ENCODE results near the gene RAMP1. TPM values are rescaled to one million over a fixed set of nuclear protein-coding genes. Genes with fewer than 3 reads are reported as not detected.

The RAMP1 gene
- total RNA-seq, 6 donors from 2014 or later: 3.4 to 14.4 (median 9.9) TPM

DNA sequence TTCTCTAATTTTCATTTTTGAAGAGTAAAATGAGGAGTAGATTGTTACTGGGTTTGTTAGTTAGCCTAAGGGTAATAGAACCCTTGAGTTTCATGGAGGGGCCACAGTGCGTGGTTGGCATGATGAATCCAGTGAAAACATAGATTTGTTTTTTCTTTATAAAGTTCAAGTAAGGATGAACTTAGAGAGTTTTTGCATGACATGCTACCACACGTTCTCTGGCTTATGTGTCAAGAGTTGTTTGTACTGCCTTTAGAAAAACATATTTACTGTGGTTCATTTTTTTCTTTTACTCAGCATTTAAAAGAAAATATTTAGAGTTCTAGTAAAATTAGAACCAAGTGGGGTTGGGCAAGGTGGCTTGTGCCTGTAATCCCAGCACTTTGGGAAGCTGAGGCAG is 39.0 kb upstream of the RAMP1 start:
- DNase-seq (no peak), ATAC-seq (ENCODE audit: low FRiP score in 2 of 2) (no peak)
- H3K36me3 ChIP-seq: no peaks in the 10 kb centered on the region
- 90 to 95% methylated on average over 2 of the region's 2 CpGs for WGBS, 2 donors
- H3K27ac ChIP-seq: no peak overlapping the region
- no peaks in the 10 kb centered on the region for H3K27me3 ChIP-seq
- TF ChIP-seq, protein P1, sequence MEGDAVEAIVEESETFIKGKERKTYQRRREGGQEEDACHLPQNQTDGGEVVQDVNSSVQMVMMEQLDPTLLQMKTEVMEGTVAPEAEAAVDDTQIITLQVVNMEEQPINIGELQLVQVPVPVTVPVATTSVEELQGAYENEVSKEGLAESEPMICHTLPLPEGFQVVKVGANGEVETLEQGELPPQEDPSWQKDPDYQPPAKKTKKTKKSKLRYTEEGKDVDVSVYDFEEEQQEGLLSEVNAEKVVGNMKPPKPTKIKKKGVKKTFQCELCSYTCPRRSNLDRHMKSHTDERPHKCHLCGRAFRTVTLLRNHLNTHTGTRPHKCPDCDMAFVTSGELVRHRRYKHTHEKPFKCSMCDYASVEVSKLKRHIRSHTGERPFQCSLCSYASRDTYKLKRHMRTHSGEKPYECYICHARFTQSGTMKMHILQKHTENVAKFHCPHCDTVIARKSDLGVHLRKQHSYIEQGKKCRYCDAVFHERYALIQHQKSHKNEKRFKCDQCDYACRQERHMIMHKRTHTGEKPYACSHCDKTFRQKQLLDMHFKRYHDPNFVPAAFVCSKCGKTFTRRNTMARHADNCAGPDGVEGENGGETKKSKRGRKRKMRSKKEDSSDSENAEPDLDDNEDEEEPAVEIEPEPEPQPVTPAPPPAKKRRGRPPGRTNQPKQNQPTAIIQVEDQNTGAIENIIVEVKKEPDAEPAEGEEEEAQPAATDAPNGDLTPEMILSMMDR (IDR thresholded peaks at IDR 0.05): no peak
- TF ChIP-seq POLR2AphosphoS5 (IDR thresholded peaks at IDR 0.05): no peak
- TF ChIP-seq EP300 (IDR thresholded peaks at IDR 0.05): no peak
- no peak for TF ChIP-seq POLR2A (IDR thresholded peaks at IDR 0.05)
- H3K4me1 ChIP-seq: no peaks in the 10 kb centered on the region
- H3K4me3 ChIP-seq: no peak overlapping the region
- no peaks in the 10 kb centered on the region for H3K9me3 ChIP-seq

DNA sequence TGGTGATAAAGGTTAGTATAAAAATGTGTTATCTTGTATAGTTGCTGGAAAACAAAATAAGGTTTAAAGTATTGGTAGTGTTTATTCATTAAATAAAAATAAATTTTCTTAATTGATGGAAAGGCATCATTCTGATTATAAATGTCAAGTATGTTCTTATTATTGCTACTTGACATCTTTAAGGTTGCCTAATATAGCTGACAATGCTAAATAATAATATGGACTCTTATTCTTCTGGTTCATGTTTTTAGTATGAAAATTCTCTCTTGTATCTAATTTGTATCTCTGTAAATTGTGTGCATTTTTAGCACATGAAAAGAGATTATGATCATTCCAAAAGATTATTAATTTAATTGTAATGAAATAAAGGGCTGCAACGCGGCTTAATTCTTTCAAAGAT is 35.9 kb upstream of the RAMP1 start:
- no peak overlapping the region for H3K4me3 ChIP-seq
- TF ChIP-seq EP300 (IDR thresholded peaks at IDR 0.05) (no peak), POLR2A (IDR thresholded peaks at IDR 0.05) (no peak), POLR2AphosphoS5 (IDR thresholded peaks at IDR 0.05) (no peak)
- TF ChIP-seq, protein P1 (IDR thresholded peaks at IDR 0.05): no peak
- H3K36me3 ChIP-seq: no peaks in the 10 kb centered on the region
- no peak overlapping the region for H3K27ac ChIP-seq
- H3K9me3 ChIP-seq: no peaks in the 10 kb centered on the region
- ATAC-seq (ENCODE audit: low FRiP score in 2 of 2) (no peak), DNase-seq (no peak)
- no peaks in the 10 kb centered on the region for H3K27me3 ChIP-seq
- no peaks in the 10 kb centered on the region for H3K4me1 ChIP-seq
- WGBS, 2 donors: 98 to 99% methylated on average over 2 of the region's 2 CpGs

DNA sequence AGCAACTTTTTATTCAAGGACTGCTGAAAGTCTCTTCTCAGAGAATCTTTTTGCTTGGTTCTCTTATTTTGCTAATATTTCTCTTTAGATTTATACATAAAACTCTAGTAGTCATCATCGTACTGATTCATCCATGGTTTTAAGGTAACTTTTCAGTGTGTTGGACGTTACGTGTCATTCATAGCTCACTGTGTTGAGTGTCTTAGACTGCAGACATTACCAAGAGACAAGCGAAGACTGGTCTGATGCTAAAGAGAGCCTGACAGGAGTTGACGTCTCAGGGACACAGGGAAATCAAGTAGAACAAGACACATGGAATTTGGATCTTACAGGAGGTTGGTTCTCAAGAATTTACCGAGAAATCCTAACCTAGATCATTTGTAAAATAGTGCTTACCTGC is 35.3 kb upstream of the RAMP1 start:
- Histone ChIP-seq H3K27ac (no peak overlapping the region), H3K9me3 (no peaks in the 10 kb centered on the region), H3K27me3 (no peaks in the 10 kb centered on the region), H3K36me3 (no peaks in the 10 kb centered on the region), H3K4me1 (no peaks in the 10 kb centered on the region), H3K4me3 (no peak overlapping the region)
- TF ChIP-seq EP300 (IDR thresholded peaks at IDR 0.05): no peak
- DNase-seq (no peak), ATAC-seq (ENCODE audit: low FRiP score in 2 of 2) (no peak)
- 87 to 92% methylated on average over 6 of the region's 6 CpGs for WGBS, 2 donors

DNA sequence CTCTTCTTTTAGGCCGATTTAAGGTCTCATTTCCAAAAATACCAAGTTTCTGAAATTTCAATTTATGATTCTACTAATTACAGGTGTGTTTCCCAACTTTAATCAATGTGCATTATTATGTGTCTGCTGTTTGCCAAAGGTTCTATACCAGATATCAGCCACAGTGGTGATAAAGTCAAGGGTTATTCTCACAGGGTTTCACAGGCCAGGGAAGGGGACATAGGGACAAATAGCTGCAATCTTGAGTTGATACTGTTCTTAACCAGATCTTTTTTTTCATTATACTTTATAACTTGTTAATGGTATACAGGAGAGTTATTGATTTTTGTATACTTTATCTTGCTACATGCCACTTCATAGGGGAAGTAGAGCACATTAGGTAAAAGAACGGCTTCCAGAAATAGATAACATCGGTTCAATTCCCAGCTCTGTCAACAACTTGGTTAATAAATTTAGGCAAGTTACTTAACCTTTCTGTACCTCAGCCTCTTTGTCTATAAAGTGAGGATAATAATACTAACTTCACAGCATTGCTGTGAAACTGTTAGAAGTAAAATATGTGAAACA is 31.9 kb upstream of the RAMP1 start:
- TF ChIP-seq EP300 (IDR thresholded peaks at IDR 0.05): no peak
- TF ChIP-seq, protein P1 (IDR thresholded peaks at IDR 0.05): no peak
- no peak for TF ChIP-seq POLR2AphosphoS5 (IDR thresholded peaks at IDR 0.05)
- TF ChIP-seq POLR2A (IDR thresholded peaks at IDR 0.05): no peak
- WGBS, 2 donors: 77 to 83% methylated on average over 3 of the region's 3 CpGs
- Histone ChIP-seq H3K9me3 (no peaks in the 10 kb centered on the region), H3K27ac (no peak overlapping the region), H3K27me3 (no peaks in the 10 kb centered on the region), H3K4me1 (no peaks in the 10 kb centered on the region), H3K36me3 (no peaks in the 10 kb centered on the region), H3K4me3 (no peak overlapping the region)
- DNase-seq (no peak), ATAC-seq (ENCODE audit: low FRiP score in 2 of 2) (no peak)

DNA sequence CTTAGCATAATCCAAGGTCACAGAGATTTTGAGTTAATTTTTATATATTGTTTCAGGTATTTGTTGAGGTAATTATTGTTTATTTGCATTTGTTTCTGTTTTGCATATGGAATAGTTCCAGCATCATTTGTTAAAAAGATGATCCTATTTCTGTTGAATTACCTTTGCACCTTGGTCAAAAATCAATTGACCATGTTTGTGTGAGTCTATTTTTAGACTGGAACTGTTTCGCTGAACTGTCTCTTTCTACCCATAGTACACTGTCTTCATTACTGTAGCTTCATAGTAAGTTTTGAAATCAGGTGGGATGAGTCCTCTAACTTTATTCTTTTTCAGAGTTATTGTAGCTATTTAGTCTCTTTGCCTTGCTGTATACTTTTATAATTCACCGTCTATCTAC is 28.9 kb upstream of the RAMP1 start:
- Histone ChIP-seq H3K27ac (no peak overlapping the region), H3K36me3 (no peaks in the 10 kb centered on the region), H3K4me3 (no peak overlapping the region), H3K27me3 (no peaks in the 10 kb centered on the region), H3K4me1 (no peaks in the 10 kb centered on the region), H3K9me3 (no peaks in the 10 kb centered on the region)
- no peak for DNase-seq
- 95 to 96% methylated on average over 2 of the region's 2 CpGs for WGBS, 2 donors
- no peak for TF ChIP-seq EP300 (IDR thresholded peaks at IDR 0.05)
- no peak for TF ChIP-seq POLR2AphosphoS5 (IDR thresholded peaks at IDR 0.05)
- ATAC-seq (ENCODE audit: low FRiP score in 2 of 2): no peak

DNA sequence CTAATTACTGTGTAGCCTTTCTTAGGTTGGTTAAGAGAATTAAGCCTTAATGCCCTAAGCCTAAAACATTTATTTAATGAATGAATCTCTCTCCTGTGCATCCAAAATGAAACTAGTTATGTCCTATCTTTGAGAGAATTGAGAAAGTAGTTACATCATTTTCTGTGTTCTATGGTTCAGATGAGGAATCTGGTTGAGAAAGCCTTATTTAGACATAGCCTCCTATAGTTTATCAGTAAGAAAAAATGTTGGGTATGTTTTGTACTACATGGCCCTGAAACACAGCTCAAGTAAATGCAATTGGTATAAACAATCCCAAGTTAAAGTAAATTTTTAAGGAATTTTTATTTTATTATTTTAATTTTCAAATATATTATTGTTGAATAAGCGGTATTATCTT is 25.9 kb upstream of the RAMP1 start:
- 95 to 99% methylated on average over 1 of the region's 1 CpG for WGBS, 2 donors
- DNase-seq (no peak), ATAC-seq (ENCODE audit: low FRiP score in 2 of 2) (no peak)
- H3K27me3 ChIP-seq: no peaks in the 10 kb centered on the region
- no peak overlapping the region for H3K27ac ChIP-seq
- no peak overlapping the region for H3K4me3 ChIP-seq
- TF ChIP-seq POLR2AphosphoS5 (IDR thresholded peaks at IDR 0.05) (no peak), EP300 (IDR thresholded peaks at IDR 0.05) (no peak), POLR2A (IDR thresholded peaks at IDR 0.05) (no peak)
- TF ChIP-seq, protein P1 (IDR thresholded peaks at IDR 0.05): no peak
- no peaks in the 10 kb centered on the region for H3K9me3 ChIP-seq
- H3K4me1 ChIP-seq: no peaks in the 10 kb centered on the region
- H3K36me3 ChIP-seq: no peaks in the 10 kb centered on the region
